Upper lobe of left lung (tissue), 4 donors: ENCODE data around the gene SF3B6.

Source experiments
- POLR2A ChIP-seq, 4 donors: fragments of 450-650 bp; IDR thresholded peaks; one replicate each; pipeline ENCODE4 v1.5.1; 2016 to 2017; ENCODE audit warnings: antibody characterized with exemption in 4 of 4, mild to moderate bottlenecking in 2 of 4
- TF ChIP-seq, protein P1 (sequence below), 6 experiments: fragments of 450-650 bp in 4 of 6; fragments of 200-600 bp in 2 of 6; sonication (generic) in 2 of 6; IDR thresholded peaks; one replicate each; pipeline ENCODE4 v1.5.1; 2016 to 2019; ENCODE audit warnings: antibody characterized with exemption in 6 of 6

DNA sequence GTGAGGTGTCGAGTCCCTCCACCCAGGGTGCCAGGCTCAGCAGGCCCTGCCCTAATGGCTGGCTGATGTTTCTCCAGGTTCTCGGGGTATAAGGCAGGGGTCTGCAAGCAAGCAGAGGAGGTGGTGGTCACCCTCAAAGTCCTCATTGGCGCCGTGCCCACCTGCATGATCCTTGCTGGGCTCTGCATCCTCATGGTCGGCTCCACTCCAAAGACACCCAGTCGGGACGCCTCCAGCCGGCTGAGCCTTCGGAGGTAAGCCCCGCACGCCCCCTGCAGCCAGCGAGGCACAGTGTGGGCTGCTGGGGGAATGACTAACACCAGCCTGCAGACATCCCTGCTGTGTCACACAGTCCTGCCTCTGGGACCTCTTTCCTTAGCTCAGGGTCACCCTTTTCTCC, 52.1 kb downstream of the SF3B6 start:
- TF ChIP-seq POLR2A (IDR thresholded peaks at IDR 0.05), result no peak
- TF ChIP-seq, protein P1, sequence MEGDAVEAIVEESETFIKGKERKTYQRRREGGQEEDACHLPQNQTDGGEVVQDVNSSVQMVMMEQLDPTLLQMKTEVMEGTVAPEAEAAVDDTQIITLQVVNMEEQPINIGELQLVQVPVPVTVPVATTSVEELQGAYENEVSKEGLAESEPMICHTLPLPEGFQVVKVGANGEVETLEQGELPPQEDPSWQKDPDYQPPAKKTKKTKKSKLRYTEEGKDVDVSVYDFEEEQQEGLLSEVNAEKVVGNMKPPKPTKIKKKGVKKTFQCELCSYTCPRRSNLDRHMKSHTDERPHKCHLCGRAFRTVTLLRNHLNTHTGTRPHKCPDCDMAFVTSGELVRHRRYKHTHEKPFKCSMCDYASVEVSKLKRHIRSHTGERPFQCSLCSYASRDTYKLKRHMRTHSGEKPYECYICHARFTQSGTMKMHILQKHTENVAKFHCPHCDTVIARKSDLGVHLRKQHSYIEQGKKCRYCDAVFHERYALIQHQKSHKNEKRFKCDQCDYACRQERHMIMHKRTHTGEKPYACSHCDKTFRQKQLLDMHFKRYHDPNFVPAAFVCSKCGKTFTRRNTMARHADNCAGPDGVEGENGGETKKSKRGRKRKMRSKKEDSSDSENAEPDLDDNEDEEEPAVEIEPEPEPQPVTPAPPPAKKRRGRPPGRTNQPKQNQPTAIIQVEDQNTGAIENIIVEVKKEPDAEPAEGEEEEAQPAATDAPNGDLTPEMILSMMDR (IDR thresholded peaks at IDR 0.05), result no peak
